K562 (cell line): ENCODE data around the gene TFCP2L1. TPM values are rescaled to one million over a fixed set of nuclear protein-coding genes. Genes with fewer than 3 reads are reported as not detected.

Experiments
- ATAC-seq: fragments of 200-7000 bp; cut with Tn5 transposase; 3 replicates; pipeline ENCODE4 v1.9.1; 2020; ENCODE audit warnings: moderate library complexity
- BruUV-seq: library from RNA; stranded (reverse); fragments of 400-500 nt; replicated peaks from 2 replicates; lab custom pipeline; 2021; lab: Mats Ljungman, UMichigan
- CTCF ChIA-PET: fragments of 300-600 bp; formaldehyde crosslinking; extraction: SDS; loops from one replicate; lab custom pipeline; 2021; ENCODE audit warnings: low intra/inter-chr PET ratio; lab: Yijun Ruan, JAX
- POLR2A ChIA-PET: fragments of 300-600, 350-650 bp; sonication (Branson Sonifier 250); formaldehyde crosslinking; extraction: SDS; loops from one replicate; lab custom pipeline; 2021; ENCODE audit warnings: antibody characterized with exemption, inconsistent platforms; lab: Yijun Ruan, JAX
- DNase-seq, 4 experiments: peaks; one replicate each; pipeline versions ENCODE4 v3.0.0 to v3.0.0-alpha.2; 2011 to 2018; ENCODE audit warnings: low spot score in 3 of 4, mixed read lengths in 3 of 4; ENCODE audit errors: extremely low read depth in 1 of 4
- FAIRE-seq: peaks from 2 replicates; lab custom pipeline; 2011; peaks lifted over from hg19 to GRCh38; lab: Jason Lieb, UNC
- H2AFZ ChIP-seq: 2 replicates; pipeline ENCODE4 v1.6.0; 2011; ENCODE audit warnings: low read depth, low read length, control low read depth, inconsistent platforms
- H3K27ac ChIP-seq: fragments of 200-600 bp; 3 replicates; pipeline ENCODE4 v1.8.0; 2011; ENCODE audit warnings: low read depth, mild to moderate bottlenecking, control low read depth, inconsistent platforms, low read length, moderate library complexity, mixed read lengths; ENCODE audit errors: extremely low read depth
- H3K27me3 ChIP-seq, 2 experiments: fragments of 300-600 bp in 1 of 2; 2 replicates in 1 of 2; 3 replicates in 1 of 2; pipeline versions ENCODE4 v1.6.0 to v1.8.0; 2011; ENCODE audit warnings: inconsistent platforms in 2 of 2, low read length in 2 of 2, mild to moderate bottlenecking in 1 of 2, mixed read lengths in 1 of 2, moderate library complexity in 1 of 2; ENCODE audit not compliant: control insufficient read depth in 2 of 2, insufficient read depth in 2 of 2
- H3K36me3 ChIP-seq: fragments of 300-600 bp; 3 replicates; pipeline ENCODE4 v1.8.0; 2011; ENCODE audit warnings: mild to moderate bottlenecking, low read length, inconsistent platforms; ENCODE audit not compliant: control insufficient read depth, insufficient read depth
- H3K4me1 ChIP-seq, 2 experiments: fragments of 200-600 bp in 1 of 2; replicated peaks in 1 of 2; 2 replicates in 1 of 2; 3 replicates in 1 of 2; pipeline versions ENCODE4 v1.5.1 to v1.8.0; 2011; ENCODE audit warnings: inconsistent platforms in 2 of 2, low read length in 2 of 2, mild to moderate bottlenecking in 1 of 2, mixed read lengths in 1 of 2, moderate library complexity in 1 of 2; ENCODE audit not compliant: control insufficient read depth in 2 of 2, insufficient read depth in 2 of 2
- H3K4me2 ChIP-seq: 2 replicates; pipeline ENCODE4 v1.6.1; 2011; ENCODE audit warnings: low read length, control low read depth, inconsistent platforms, mixed read lengths; ENCODE audit not compliant: insufficient read depth
- H3K4me3 ChIP-seq: fragments of 200-600 bp; sonication (generic), shearing (Covaris generic); 2 replicates; pipeline ENCODE4 v1.5.1; 2016; ENCODE audit warnings: control low read depth, inconsistent platforms
- H3K79me2 ChIP-seq: fragments of 200-600 bp; 3 replicates; pipeline ENCODE4 v1.8.0; 2011; ENCODE audit warnings: low read length, inconsistent platforms; ENCODE audit not compliant: control insufficient read depth, insufficient read depth
- H3K9ac ChIP-seq, 2 experiments: 2 replicates each; pipeline versions ENCODE4 v1.6.0 to v1.6.1; 2011; ENCODE audit warnings: low read depth in 2 of 2, low read length in 2 of 2, control low read depth in 1 of 2, inconsistent platforms in 1 of 2, mild to moderate bottlenecking in 1 of 2, mixed read lengths in 1 of 2; ENCODE audit not compliant: insufficient read depth in 1 of 2
- H3K9me1 ChIP-seq: one replicate; pipeline ENCODE4 v1.6.0; 2011; ENCODE audit warnings: inconsistent platforms, mild to moderate bottlenecking, low read length, moderate library complexity; ENCODE audit not compliant: control insufficient read depth, insufficient read depth
- H3K9me3 ChIP-seq: replicated peaks from 2 replicates; pipeline ENCODE4 v1.5.1; 2011; ENCODE audit warnings: low read depth, low read length, inconsistent platforms; ENCODE audit not compliant: control insufficient read depth, insufficient read depth
- H4K20me1 ChIP-seq: replicated peaks from 2 replicates; pipeline ENCODE4 v1.6.1; 2011; ENCODE audit warnings: low read length, inconsistent platforms, mixed read lengths; ENCODE audit not compliant: control insufficient read depth, insufficient read depth
- ASH1L ChIP-seq: fragments of 450-650 bp; IDR thresholded peaks from 2 replicates; pipeline ENCODE4 v1.6.1; 2018; ENCODE audit warnings: borderline replicate concordance, mild to moderate bottlenecking, low read depth; ENCODE audit not compliant: partially characterized antibody
- BCOR ChIP-seq: fragments of 450-650 bp; IDR thresholded peaks from 2 replicates; pipeline ENCODE4 v1.6.1; 2016
- CBX3 ChIP-seq, 2 experiments: IDR thresholded peaks; 1 replicate in 1 of 2; 2 replicates in 1 of 2; pipeline ENCODE4 v1.6.1; 2012; ENCODE audit warnings: inconsistent platforms in 2 of 2, low read length in 2 of 2, borderline replicate concordance in 1 of 2, control low read depth in 1 of 2
- CREB1 ChIP-seq, 2 experiments: sonication (generic) in 1 of 2; formaldehyde crosslinking in 1 of 2; IDR thresholded peaks; 2 replicates each; pipeline versions ENCODE4 v1.6.1 to v1.8.0; 2012 to 2022; ENCODE audit warnings: inconsistent platforms in 1 of 2, mild to moderate bottlenecking in 1 of 2, missing genetic modification reagents in 1 of 2, moderate library complexity in 1 of 2
- EHMT2 ChIP-seq: fragments of 450-650 bp; IDR thresholded peaks from 2 replicates; pipeline ENCODE4 v1.6.1; 2018; ENCODE audit warnings: antibody characterized with exemption
- GABPA ChIP-seq: fragments of 200-800 bp; sonication (Bioruptor generic); conservative IDR thresholded peaks from 2 replicates; pipeline ENCODE4 v1.6.1; 2016; ENCODE audit warnings: low read depth, missing genetic modification characterization, missing compliant biosample characterization
- HNRNPLL ChIP-seq: fragments of 200-400 bp; formaldehyde crosslinking; IDR thresholded peaks from 2 replicates; pipeline ENCODE4 v1.6.1; 2017; ENCODE audit warnings: low read length, low read depth, mild to moderate bottlenecking; ENCODE audit not compliant: poor library complexity, severe bottlenecking
- JUNB ChIP-seq: fragments of 450-650 bp; formaldehyde crosslinking; conservative IDR thresholded peaks from 2 replicates; pipeline ENCODE4 v1.4.0; 2020; ENCODE audit warnings: mild to moderate bottlenecking
- JUND ChIP-seq, 2 experiments: IDR thresholded peaks; 2 replicates in 1 of 2; 3 replicates in 1 of 2; pipeline ENCODE4 v1.6.1; 2011; ENCODE audit warnings: borderline replicate concordance in 2 of 2, low read depth in 2 of 2, low read length in 2 of 2, improper control_type of control experiment in 1 of 2, missing biosample characterization in 1 of 2, missing genetic modification characterization in 1 of 2, missing genetic modification reagents in 1 of 2
- KDM1A ChIP-seq, 2 experiments: fragments of 450-650 bp; IDR thresholded peaks; 2 replicates each; pipeline ENCODE4 v1.6.1; 2016; ENCODE audit warnings: mild to moderate bottlenecking in 2 of 2
- MTA3 ChIP-seq: fragments of 450-650 bp; formaldehyde crosslinking; IDR thresholded peaks from 2 replicates; pipeline ENCODE4 v1.6.1; 2017; ENCODE audit warnings: mild to moderate bottlenecking, borderline replicate concordance
- NFIX ChIP-seq: fragments of 250-450 bp; sonication (Bioruptor Pico); IDR thresholded peaks from 2 replicates; pipeline ENCODE4 v1.4.0; 2020; ENCODE audit warnings: low read depth, mild to moderate bottlenecking, moderate library complexity
- NR4A1 ChIP-seq, 2 experiments: fragments of 250-450 bp in 1 of 2; fragments of 450-650 bp in 1 of 2; sonication (Bioruptor Pico) in 1 of 2; IDR thresholded peaks; 2 replicates each; pipeline versions ENCODE4 v1.4.0 to v1.6.1; 2016 to 2020; ENCODE audit warnings: mild to moderate bottlenecking in 2 of 2, missing compliant biosample characterization in 1 of 2, missing genetic modification characterization in 1 of 2, moderate library complexity in 1 of 2
- RBM25 ChIP-seq: fragments of 200-400 bp; formaldehyde crosslinking; IDR thresholded peaks from 2 replicates; pipeline ENCODE4 v1.6.1; 2018; ENCODE audit warnings: low read length, low read depth, moderate library complexity; ENCODE audit not compliant: severe bottlenecking
- SMARCA5 ChIP-seq: fragments of 450-650 bp; IDR thresholded peaks from 2 replicates; pipeline ENCODE4 v1.6.1; 2016
- TRIM24 ChIP-seq, 2 experiments: fragments of 450-650 bp; IDR thresholded peaks; 2 replicates each; pipeline ENCODE4 v1.6.1; 2016
- TRIM28 ChIP-seq: fragments of 450-650 bp; IDR thresholded peaks from 2 replicates; pipeline ENCODE4 v1.6.1; 2017
- ZFP36 ChIP-seq: fragments of 150-350 bp; IDR thresholded peaks from 2 replicates; pipeline ENCODE4 v1.6.1; 2018; ENCODE audit warnings: low read length, low read depth; ENCODE audit not compliant: partially characterized antibody
- ZNF212 ChIP-seq: fragments of 450-650 bp; formaldehyde crosslinking; IDR thresholded peaks from 2 replicates; pipeline ENCODE4 v1.4.0; 2020; ENCODE audit warnings: mild to moderate bottlenecking
- ZNF436 ChIP-seq: fragments of 250-450, 450-650 bp; sonication (Bioruptor Pico); formaldehyde crosslinking; IDR thresholded peaks from 2 replicates; pipeline ENCODE4 v1.7.0; 2020; ENCODE audit warnings: mild to moderate bottlenecking
- ZNF780A ChIP-seq: fragments of 250-450 bp; sonication (Bioruptor Pico); IDR thresholded peaks from 2 replicates; pipeline ENCODE4 v1.5.0; 2021; ENCODE audit warnings: mild to moderate bottlenecking
- WGBS: fragments of 100-300 bp; shearing (Covaris generic); methylation state at CpG from one replicate; pipeline ENCODE4 v1.1.6; 2016; ENCODE audit warnings: low coverage, mixed read lengths; ENCODE audit not compliant: insufficient coverage; ENCODE audit errors: missing lambda C conversion rate; 5-methylcytosine and 5-hydroxymethylcytosine counted together
- in situ Hi-C: fragments of 300-500 bp; cut with MboI; formaldehyde crosslinking; loops from 4 replicates; pipeline ENCODE4 v1.15.0; 2018; ENCODE audit warnings: inconsistent platforms, mixed read lengths
- intact Hi-C: fragments of 100-400 bp; cut with micrococcal nuclease; formaldehyde crosslinking; loops from 2 replicates; pipeline ENCODE4 v1.14.2; 2022
- polyA plus RNA-seq, 8 experiments: library from polyadenylated mRNA; depleted of rRNA in 4 of 8; stranded (reverse) in 5 of 8; unstranded in 3 of 8; fragments of >200 nt; fragmentation: Nextera tagmentation in 2 of 8; fragmentation: Illumina TruSeq in 1 of 8; extraction: Ambion mirVana in 2 of 8; extraction: Trizol in 1 of 8; gene quantifications; 2 replicates each; pipeline versions ENCODE4 v1.2.1 to v1.2.3, GENCODE V29; 2011 to 2014; ENCODE audit warnings: inconsistent platforms in 1 of 8, missing spikeins in 1 of 8
- total RNA-seq, 7 experiments: library from RNA; depleted of rRNA in 6 of 7; stranded (reverse); fragments of >200 nt in 6 of 7; fragmentation: Illumina TruSeq in 2 of 7; extraction: Trizol in 2 of 7; gene quantifications; 2 replicates each; pipeline versions ENCODE4 v1.2.1 to v1.2.3, GENCODE V29; 2011 to 2021; ENCODE audit warnings: low replicate concordance in 1 of 7
- TF ChIP-seq, protein P1 (sequence below): fragments of 450-650 bp; formaldehyde crosslinking; IDR thresholded peaks from 2 replicates; pipeline ENCODE4 v1.4.0; 2020; ENCODE audit warnings: mild to moderate bottlenecking, moderate library complexity

Gene TFCP2L1
- total and polyA plus RNA-seq, 9 of the 15 experiments (the other 6 are each of a cell fraction or from before 2014, with no cell fraction given), result 0.08 to 1.00 (median 0.42) TPM

DNA sequence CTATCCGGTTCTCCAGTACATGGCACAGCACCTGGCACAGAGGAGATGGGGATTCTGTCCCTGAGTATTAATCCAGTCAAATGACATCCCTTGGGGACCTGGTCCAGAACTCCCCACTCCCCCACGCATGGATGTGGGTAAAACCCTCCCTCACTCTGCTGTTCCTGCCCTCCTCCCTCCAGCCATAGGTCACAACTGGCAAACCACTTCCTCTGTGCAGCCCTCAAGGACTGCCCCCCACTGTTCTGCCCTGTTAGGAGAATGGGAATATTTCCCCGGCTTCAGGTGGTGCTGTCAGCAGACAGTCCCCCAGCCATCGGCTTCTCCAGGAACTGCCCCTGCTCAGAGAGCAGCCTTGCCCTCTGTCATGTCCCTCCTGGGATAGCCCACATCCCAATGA is 1.5 kb upstream of the TFCP2L1 start:
- H3K27me3 ChIP-seq, result peaks cover 22 to 48% of the 10 kb centered on the region in 2 experiments; a peak in 4 of 5 replicates

DNA sequence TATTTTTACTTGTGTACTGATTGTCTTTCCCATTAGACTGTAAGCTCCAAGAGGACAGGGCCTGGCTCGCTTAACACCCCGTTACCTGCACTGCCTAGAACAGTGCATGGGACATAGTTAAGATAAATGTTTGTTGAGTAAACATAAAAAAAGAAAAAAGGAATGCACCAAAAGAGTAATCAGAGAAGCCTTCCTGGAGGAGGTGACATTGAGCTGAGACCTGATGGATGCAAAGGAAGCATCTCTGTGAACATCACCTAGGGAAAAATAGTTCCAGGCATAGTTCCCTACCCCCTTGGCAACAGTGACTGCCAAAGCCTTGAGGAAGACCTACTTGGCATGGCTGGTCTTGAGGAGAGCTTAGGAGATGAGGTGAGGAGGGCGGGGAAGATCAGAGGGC is 924 bp upstream of the TFCP2L1 start:
- no TSS peak for BruUV-seq
- WGBS, result 67% methylated on average over 2 of the region's 3 CpGs
- FAIRE-seq (no peak), ATAC-seq (no peak), DNase-seq (no peak)
- ChIA-PET POLR2A (interaction anchor here (0.6 kb wide), 1 partner anchor 22 kb away, joined by 4 read pairs; no protein-coding TSS in a partner anchor), CTCF (no interaction called here)
- in situ Hi-C loops, result no loop called here
- H3K4me3 ChIP-seq, result no peak overlapping the region
- no peaks in the 10 kb centered on the region for H3K36me3 ChIP-seq
- H2AFZ ChIP-seq, result no peak overlapping the region
- peaks cover 0 to 17% of the 10 kb centered on the region in 2 experiments; a peak in 3 of 5 replicates for H3K4me1 ChIP-seq
- no peaks in the 10 kb centered on the region for H3K9me1 ChIP-seq
- 0 out of 2 replicates have a peak, but pooled peaks cover 3% of the 10 kb centered on the region for H4K20me1 ChIP-seq
- intact Hi-C loops, result no loop called here
- no peaks in the 10 kb centered on the region for H3K79me2 ChIP-seq
- H3K27ac ChIP-seq, result no peak overlapping the region
- peaks cover 16 to 47% of the 10 kb centered on the region in 2 experiments; a peak in 4 of 5 replicates for H3K27me3 ChIP-seq
- no peaks in the 10 kb centered on the region for H3K9me3 ChIP-seq
- H3K4me2 ChIP-seq, result no peak overlapping the region
- no peak overlapping the region for H3K9ac ChIP-seq
- TF ChIP-seq RBM25 (peak; percentile 91), BCOR (peak; percentile 75), CREB1 (IDR thresholded peaks at IDR 0.05) (no peak), CREB1 (CRISPR knock-in tag; IDR thresholded peaks at IDR 0.05) (no peak), ASH1L (no peak), CBX3 (IDR thresholded peaks at IDR 0.05; ENCODE audit: borderline replicate concordance in 1 of 2, low read length in 2 of 2) (0 out of 3 replicates have a peak, but pooled peaks of 1 of the 2 experiments have one; percentile 41), KDM1A (IDR thresholded peaks at IDR 0.05) (0 out of 4 replicates have a peak, but pooled peaks of 1 of the 2 experiments have one; percentile 29), TRIM24 (IDR thresholded peaks at IDR 0.05) (peak in 1 of 2 experiments; percentile 24; a peak in 1 of 4 replicates), ZNF436 (CRISPR knock-in tag) (peak; percentile 47; the same call in 1 of the 2 replicates), SMARCA5 (peak; percentile 60; the same call in 1 of the 2 replicates), ZFP36 (peak; percentile 96)
- TF ChIP-seq, protein P1, sequence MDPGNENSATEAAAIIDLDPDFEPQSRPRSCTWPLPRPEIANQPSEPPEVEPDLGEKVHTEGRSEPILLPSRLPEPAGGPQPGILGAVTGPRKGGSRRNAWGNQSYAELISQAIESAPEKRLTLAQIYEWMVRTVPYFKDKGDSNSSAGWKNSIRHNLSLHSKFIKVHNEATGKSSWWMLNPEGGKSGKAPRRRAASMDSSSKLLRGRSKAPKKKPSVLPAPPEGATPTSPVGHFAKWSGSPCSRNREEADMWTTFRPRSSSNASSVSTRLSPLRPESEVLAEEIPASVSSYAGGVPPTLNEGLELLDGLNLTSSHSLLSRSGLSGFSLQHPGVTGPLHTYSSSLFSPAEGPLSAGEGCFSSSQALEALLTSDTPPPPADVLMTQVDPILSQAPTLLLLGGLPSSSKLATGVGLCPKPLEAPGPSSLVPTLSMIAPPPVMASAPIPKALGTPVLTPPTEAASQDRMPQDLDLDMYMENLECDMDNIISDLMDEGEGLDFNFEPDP (CRISPR knock-in tag), result no peak

More for the DNA sequence above, 1.5 kb upstream of the TFCP2L1 start:
- H3K9ac ChIP-seq, result no peak overlapping the region
- no peak overlapping the region for H3K4me3 ChIP-seq
- ChIA-PET CTCF (no interaction called here), POLR2A (interaction anchor here (0.6 kb wide), 1 partner anchor 22 kb away, joined by 4 read pairs; no protein-coding TSS in a partner anchor)
- 24% methylated on average over 4 of the region's 4 CpGs for WGBS
- BruUV-seq, result no TSS peak
- H3K4me2 ChIP-seq, result no peak overlapping the region
- ATAC-seq (no peak), FAIRE-seq (no peak), DNase-seq (no peak)
- in situ Hi-C loops (no loop called here), intact Hi-C loops (no loop called here)
- H3K27ac ChIP-seq, result no peak overlapping the region
- H4K20me1 ChIP-seq, result 0 out of 2 replicates have a peak, but pooled peaks cover 3% of the 10 kb centered on the region
- no peaks in the 10 kb centered on the region for H3K9me3 ChIP-seq
- no peaks in the 10 kb centered on the region for H3K36me3 ChIP-seq
- peaks cover 0 to 13% of the 10 kb centered on the region in 2 experiments; a peak in 3 of 5 replicates for H3K4me1 ChIP-seq
- H3K79me2 ChIP-seq, result no peaks in the 10 kb centered on the region
- no peak for TF ChIP-seq EHMT2
- TF ChIP-seq NFIX (CRISPR knock-in tag), result no peak
- no peak for TF ChIP-seq GABPA
- no peak for TF ChIP-seq JUND (IDR thresholded peaks at IDR 0.05; ENCODE audit: borderline replicate concordance, low read depth, low read length)
- TF ChIP-seq JUND (tag; IDR thresholded peaks at IDR 0.05; ENCODE audit: borderline replicate concordance, low read depth, low read length), result no peak
- TF ChIP-seq MTA3, result no peak
- no peak for TF ChIP-seq NR4A1 (CRISPR knock-in tag; IDR thresholded peaks at IDR 0.05)
- no peak for TF ChIP-seq NR4A1 (tag; IDR thresholded peaks at IDR 0.05)
- TF ChIP-seq ZNF212 (CRISPR knock-in tag), result no peak
- TF ChIP-seq ZNF780A (CRISPR knock-in tag), result no peak
- no peak for TF ChIP-seq TRIM28
- TF ChIP-seq JUNB, result no peak
- no peak for TF ChIP-seq HNRNPLL
- no peak overlapping the region for H2AFZ ChIP-seq
- no peaks in the 10 kb centered on the region for H3K9me1 ChIP-seq
